Measurements from ENCODE around the gene CAPN12.

The CAPN12 gene

GRCh38 chr19:38709119-38709518 is 35.2 kb downstream of the CAPN12 start:
- no peak for DNase-seq

DNA sequence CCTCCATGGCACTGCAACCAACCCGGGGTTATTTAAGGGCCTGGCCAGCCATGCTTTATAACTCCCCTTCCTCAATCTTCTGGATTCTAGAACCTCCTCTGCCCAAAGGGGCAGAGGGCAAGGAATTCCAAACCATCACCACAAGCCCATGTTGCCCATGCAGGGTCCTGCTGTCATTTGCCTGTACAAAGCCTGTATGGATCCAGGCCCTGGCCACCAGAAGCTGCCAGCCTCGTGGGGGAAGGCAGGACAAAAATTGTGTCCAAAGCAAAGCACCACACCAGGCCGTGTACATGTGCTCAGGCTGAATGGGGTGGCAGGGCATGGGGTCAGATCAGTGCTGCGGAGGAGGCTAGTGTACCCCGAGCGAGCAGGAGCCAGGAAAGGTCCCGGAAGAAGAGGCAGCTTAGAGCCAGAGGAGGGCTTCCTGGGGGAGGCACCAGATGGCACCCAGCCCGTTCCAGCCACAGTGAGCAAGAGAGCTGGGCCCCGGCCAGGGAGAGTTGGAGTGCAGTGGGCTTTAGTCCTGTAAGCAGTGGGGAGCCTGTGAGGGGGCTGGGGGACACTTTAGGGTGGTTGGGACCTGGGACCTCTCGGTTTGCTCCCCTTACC is 35.8 kb downstream of the CAPN12 start:
- no peak for DNase-seq

DNA sequence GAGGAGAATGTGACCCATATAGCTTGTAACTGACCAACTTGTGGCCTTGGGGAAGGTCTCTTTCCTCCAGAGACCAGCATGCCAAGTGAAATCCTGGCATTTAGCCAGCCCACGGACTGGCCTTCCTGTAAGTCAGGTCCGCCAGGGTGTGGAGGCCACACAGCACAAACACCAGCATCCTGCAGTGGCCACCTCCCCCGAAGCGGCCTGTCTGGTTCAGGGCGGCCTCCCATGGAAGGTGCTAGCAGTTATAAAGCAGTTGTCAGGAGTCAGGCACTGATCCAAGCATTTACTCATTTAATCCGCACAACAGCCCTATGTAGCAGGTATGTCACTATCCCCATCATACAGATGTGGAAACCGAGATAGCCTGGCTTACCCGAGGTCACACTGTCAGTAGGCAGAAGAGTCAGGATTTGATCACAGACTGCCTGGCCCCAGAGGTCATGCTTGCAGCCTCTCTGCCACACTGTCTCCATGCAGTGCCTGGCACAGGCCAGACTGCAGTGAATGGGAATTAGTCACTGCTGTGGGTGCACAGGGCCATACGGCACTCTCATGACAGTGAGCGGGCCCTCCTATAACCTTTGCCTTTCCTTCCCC is 36.7 kb downstream of the CAPN12 start:
- no peak for DNase-seq

DNA sequence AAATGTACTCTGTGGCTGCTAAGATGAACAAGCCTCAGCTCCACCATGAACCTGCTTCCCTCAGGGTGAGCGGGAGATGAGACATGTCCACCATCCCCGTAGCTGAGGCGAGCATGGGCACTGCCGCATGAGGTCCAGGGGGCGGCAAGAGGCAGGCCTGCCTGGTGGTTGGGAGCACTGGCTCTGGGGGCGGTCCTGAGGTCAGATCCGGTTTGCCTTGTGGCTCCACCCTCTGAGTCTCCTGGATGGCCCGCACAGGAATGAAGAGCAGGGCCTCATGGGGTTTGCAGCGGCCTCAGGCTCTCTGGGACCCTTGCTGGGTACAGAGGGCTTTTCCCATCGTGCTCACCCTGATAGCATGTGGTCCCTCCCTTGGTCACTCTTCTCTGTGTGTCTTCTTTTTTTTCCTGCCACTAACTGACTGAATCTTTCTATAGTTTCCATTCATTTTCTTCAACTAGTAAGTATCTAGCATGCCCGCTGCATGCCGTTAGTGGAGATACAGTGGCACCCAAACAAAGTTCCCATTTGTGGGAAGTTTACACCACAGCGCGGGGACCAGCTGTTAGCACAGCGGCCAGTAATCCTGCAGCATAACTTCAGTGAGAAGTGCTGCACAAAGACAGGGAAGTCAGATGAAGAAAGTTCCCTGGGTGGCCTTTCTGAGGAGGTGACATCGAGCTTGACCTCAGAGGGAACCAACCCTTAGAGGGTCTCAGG is 37.3 kb downstream of the CAPN12 start:
- no peak for DNase-seq

GRCh38 chr19:38705197-38706019 is 38.9 kb downstream of the CAPN12 start:
- DNase-seq = no peak

DNA sequence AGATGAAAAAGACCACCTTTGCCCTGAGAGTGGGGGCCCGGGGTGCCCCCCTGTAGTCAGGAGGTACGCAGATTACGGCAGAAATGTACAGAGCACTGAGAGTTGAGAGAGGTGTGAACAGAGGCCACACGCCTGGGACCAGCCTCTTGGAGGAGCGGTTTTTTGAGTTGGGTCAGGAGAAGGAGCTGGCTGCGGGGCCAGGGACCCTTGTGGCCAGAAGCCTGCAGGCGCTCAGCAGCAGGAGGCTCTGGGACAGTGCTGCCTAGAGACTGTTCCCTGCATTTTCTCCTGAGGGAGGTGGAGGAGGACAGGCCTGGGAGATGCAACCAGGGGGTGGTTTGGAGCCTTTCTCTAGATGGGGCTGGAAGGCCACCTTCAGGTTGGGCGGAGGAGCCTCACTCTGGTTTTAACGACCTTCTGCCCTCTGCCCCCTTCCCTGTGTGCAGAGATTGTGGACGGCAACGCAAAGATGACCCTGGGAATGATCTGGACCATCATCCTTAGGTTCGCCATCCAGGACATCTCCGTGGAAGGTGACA is 39.7 kb downstream of the CAPN12 start:
- no peak for DNase-seq

DNA sequence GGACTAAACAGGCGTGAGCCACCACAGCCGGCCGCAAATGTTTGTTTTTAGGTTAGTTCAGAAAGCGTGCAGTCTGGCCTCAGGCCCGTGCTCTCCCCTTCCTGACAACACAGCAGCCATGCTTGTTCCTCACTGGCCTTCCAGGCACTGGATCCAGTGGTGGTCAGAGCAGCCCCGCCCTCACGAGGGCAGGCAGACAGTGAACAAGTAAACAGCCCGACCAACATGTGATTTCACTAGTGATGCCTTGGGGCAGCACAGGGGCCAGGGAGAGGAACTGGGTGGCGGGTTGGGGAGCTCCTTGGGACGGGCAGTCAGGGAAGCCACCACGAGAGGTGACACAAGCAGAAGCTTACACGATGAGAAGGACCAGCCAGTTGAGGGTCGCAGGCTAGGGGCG is 40.8 kb downstream of the CAPN12 start:
- DNase-seq = no peak

DNA sequence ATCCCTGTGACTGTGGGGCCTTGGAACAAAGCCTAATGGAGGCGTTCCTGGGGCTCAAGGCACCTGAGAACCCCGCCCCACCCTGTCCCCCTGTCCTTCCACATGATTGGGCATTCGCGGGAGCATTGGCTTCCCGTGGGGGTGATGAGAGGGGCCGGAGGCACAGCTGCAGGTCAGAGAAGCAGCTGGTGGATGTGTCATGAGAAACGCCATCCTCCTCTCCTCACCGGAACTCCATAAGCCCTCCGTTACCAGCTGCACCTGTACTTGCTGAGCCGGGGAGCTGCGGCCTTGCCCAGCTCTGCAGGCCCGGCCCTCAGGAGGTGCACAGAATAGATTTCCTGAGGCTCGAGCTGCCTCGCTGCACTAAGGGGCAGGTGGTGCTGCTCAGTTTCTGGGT is 42.0 kb downstream of the CAPN12 start:
- no peak for DNase-seq

DNA sequence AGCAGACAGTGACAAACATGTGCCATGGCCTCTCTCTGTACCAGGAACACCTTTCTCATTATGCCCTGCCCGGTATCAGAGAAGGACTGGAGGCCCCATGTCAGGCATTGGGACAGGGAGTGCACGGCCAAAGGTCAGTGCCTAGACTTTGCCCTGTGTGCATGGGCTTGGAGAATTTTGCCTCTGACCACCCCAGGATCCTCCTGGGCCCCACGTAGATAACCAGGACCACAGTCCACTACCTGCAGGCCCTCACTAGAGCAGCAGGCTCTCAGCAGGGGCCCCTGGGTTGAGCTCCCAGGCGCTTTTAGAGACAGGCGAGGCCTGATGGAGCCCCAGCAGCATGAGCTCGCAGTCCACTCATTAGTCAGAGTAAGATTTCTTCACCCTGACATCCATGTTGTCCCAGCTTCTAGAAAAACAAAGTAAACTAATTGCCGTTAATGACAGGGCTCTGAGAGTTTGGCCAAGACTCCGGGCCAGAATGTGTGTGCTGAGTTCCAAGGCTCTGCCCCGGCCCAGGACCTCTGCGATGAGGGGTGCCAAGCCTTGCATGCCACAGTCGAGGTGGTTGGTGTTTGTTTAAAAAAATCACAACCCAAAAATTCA is 42.7 kb downstream of the CAPN12 start:
- DNase-seq = no peak

DNA sequence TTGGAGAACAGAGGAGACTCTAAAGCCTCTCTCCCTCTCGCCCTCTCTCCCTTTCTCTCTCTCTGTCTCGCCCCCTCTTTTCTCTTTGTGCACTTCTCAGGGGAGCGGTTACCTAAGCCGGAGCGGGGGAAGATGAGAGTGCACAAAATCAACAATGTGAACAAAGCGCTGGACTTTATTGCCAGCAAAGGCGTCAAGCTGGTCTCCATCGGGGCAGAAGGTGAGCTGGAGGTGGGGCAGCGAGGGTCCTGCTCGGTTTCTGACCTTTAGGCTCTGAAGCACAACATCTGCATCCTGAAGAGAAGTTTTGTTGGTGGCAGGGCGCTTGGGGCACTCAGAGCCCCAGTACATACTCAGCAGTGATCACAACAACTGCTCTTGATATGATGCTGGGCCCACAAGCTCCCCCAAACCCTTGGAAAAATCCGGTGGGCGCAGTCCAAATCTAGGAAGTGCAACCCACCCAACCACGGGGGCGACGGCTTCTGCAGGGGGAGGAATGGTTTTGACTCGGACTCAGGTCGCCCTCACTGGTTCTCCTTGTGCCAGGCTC is 43.3 kb downstream of the CAPN12 start:
- no peak for DNase-seq

GRCh38 chr19:38700350-38700901 is 43.8 kb downstream of the CAPN12 start:
- no peak for DNase-seq

DNA sequence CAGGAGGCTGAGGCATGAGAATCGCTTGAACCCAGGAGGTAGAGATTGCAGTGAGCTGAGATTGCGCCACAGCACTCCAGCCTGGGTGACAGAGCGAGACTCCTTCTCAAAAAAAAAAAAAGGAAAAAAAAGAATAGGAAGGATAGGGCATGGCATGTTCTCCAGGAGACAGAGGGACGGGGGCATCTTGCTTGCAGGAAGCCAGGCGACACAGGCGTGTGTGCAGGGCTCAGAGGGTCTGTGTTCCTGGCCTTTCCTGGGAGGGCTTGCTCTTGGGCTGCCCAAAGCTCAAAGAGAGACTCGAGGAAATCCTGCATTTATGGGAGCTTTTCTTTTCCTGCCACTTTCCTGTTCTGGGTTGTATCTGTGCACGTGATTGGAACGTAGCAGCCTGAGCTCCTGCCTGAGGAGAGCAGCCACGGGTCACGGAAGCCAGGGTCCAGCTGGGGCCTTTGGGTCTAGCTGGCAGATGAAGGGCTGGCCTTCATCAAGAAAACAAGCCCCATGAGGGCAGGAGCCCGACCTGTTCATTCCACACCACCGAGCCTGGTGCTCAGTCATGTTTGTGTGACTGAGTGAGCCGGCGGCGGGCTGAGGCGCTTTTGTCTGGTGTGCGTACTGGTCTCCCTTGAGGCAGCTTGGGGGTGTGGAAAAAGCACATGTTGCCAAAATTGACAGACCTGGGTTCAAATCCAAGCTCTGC is 44.5 kb downstream of the CAPN12 start:
- DNase-seq = no peak

GRCh38 chr19:38699027-38699346 is 45.3 kb downstream of the CAPN12 start:
- no peak for DNase-seq

DNA sequence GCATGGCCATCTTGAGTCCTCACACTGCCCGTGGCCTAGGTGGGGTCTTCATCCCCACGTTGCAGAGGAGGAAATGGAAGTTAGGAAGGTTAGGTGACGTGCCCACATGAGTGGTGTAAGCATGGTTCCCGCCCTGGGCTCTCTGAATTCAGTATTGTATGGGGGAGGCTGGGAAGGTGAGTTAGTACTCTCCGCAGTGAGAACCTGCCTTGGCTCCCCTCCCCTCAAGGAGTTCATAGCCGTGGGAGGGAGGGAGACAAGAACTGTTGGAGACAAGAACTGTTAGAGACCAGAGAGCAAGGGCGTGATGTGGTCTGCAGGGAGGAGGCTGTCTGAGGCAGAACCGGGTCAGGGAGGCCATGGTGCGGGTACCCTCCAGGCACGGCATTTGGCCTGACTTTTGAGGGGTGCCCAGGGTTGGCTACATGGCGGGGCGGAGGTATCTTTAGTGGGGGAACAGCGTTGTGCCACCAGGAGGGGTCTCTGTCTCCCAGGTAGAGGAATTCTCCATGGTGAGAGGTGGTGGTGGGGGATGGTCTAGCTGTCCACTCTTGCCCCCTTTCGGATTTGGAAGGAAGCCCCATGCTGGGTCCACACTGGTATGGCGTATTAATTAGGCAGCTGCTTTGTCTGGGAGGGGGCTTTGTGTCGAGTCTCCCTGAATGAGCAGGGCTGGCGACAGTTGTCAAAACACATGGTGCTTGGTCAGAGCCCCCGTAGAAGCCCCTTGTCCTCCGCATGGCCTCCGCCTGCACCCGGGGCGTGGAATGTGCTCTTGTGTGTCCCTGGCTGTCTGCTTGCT is 45.8 kb downstream of the CAPN12 start:
- DNase-seq = no peak

- no peak for DNase-seq
Observed at GRCh38 chr19:38697641-38698071, 46.6 kb downstream of the CAPN12 start.

DNA sequence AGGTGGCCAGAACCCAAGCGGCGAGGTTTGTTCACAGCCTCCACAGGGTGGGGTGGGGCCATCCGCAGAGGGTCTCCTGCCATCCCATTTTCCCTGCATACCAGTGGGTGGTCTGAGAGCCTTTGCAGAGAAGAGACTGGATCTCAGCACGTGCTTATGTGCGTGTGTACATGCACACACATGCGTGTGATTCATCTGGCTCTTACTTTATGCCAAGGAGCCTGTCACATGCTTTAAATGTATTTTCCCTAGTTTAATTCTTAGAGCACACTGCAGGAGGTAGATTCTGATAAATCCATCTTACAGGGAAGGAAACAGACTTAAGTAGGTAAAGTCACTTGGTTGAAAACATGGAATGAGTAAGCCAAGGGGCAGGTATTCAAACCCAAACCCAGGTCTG is 47.1 kb downstream of the CAPN12 start:
- DNase-seq = no peak

GRCh38 chr19:38696729-38697055 is 47.6 kb downstream of the CAPN12 start:
- no peak for DNase-seq

- DNase-seq = no peak
Observed at GRCh38 chr19:38695832-38696728, 48.2 kb downstream of the CAPN12 start.

- DNase-seq = no peak
Observed at GRCh38 chr19:38695317-38695683, 49.0 kb downstream of the CAPN12 start.
